Calu3 (cell line): ENCODE measurements around the gene IGSF8. TPM values are rescaled to one million over a fixed set of nuclear protein-coding genes. Genes with fewer than 3 reads are reported as not detected.

Source experiments
- BruUV-seq: library from RNA; stranded (reverse); fragments of 400-500 nt; replicated peaks from 2 replicates; lab custom pipeline; 2021; lab: Mats Ljungman, UMichigan
- CTCF ChIA-PET: fragments of 300-600 bp; sonication (Branson Sonifier 250); formaldehyde crosslinking; loops from one replicate; lab custom pipeline; 2022; ENCODE audit warnings: antibody characterized with exemption; lab: Charles Lee
- DNase-seq: peaks from one replicate; pipeline ENCODE4 v3.0.0; 2022
- H3K27ac Mint-ChIP-seq: one replicate; pipeline ENCODE4 v1.8.0; 2022; ENCODE audit warnings: mixed read lengths; ENCODE audit not compliant: unreplicated experiment
- H3K27me3 Mint-ChIP-seq: one replicate; pipeline ENCODE4 v1.8.0; 2022; ENCODE audit warnings: mixed read lengths; ENCODE audit not compliant: unreplicated experiment
- H3K36me3 Mint-ChIP-seq: one replicate; pipeline ENCODE4 v1.8.0; 2022; ENCODE audit warnings: mild to moderate bottlenecking, moderate library complexity, mixed read lengths; ENCODE audit not compliant: insufficient read depth, unreplicated experiment
- H3K4me1 Mint-ChIP-seq: one replicate; pipeline ENCODE4 v1.8.0; 2022; ENCODE audit warnings: mild to moderate bottlenecking, low read depth, mixed read lengths; ENCODE audit not compliant: unreplicated experiment
- H3K4me3 Mint-ChIP-seq: one replicate; pipeline ENCODE4 v1.8.0; 2022; ENCODE audit warnings: mild to moderate bottlenecking, low read depth, moderate library complexity, mixed read lengths; ENCODE audit not compliant: unreplicated experiment
- H3K9me3 Mint-ChIP-seq: one replicate; pipeline ENCODE4 v1.8.0; 2022; ENCODE audit warnings: low read depth, mixed read lengths; ENCODE audit not compliant: unreplicated experiment
- intact Hi-C: fragments of 100-400 bp; cut with micrococcal nuclease; formaldehyde crosslinking; loops from one replicate; pipeline ENCODE4 v1.10.0; 2022; ENCODE audit not compliant: unreplicated experiment
- total RNA-seq: library from RNA; stranded (reverse); gene quantifications from 2 replicates; pipeline ENCODE4 v1.2.3, GENCODE V29; 2022
- TF ChIP-seq, protein P1 (sequence below): fragments of 200-600 bp; IDR thresholded peaks from one replicate; pipeline ENCODE4 v1.8.0; 2022; ENCODE audit warnings: antibody characterized with exemption; ENCODE audit not compliant: unreplicated experiment

The IGSF8 gene
- total RNA-seq, 1 experiment from 2014 or later = 31.6 TPM

DNA sequence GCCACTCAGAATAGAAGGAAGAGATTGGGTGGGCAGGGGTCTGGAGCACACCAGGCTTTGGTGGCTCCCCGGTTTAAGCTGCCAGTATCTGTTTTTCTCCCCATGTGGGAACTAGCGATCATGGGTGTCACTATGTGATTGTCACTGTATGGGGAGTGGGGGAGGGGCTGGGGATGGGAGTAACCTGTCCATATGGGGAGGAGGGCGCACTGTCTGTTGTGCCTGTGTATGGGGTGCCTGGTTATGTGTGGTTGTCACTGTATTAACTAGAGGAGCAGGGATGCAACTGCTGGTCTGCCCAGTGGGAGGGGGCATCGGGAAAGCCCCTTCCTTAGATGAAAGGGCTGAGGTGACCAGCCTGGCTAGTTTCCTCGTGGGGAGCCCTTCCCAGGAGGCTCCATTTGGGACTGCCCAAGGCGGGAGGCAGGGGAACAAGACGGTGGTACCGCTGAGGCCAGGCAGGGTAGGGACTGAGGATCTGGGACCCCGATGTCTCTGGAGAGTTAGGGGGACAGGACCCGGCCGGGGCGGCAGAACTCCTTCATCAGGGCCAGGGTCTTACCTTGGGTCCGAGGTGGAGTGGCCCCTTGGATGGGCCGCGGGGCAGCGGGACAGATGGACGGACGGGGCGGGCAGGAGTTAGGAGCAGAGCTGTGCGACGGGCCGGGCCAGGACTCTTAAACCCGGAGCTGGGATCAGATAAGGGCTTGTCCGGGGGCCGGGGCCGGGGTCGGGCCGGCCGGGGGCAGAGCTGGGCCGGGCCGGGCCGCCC lies 28.8 kb downstream of the IGSF8 start, which contains the start of gene KCNJ10:
TSS of gene KCNJ10 (minus strand) at position 701 of the 772 bp plus-strand sequence. CDS start 27,628 bp downstream, outside the sequence.
- BruUV-seq = no TSS peak
- H3K9me3 Mint-ChIP-seq = no peaks in the 10 kb centered on the region
- CTCF ChIA-PET = interaction anchor here (1.2 to 2.6 kb wide), 5 partner anchors 9 to 150 kb away, joined by 3 to 8 read pairs (median 6); partner anchors contain the start of gene KCNJ9
- peaks cover 13% of the 10 kb centered on the region for H3K36me3 Mint-ChIP-seq
- H3K4me3 Mint-ChIP-seq = peak within 1 kb of the TSS; percentile 93
- peak within 1 kb of the TSS; percentile 28 for H3K27ac Mint-ChIP-seq
- TF ChIP-seq, protein P1, sequence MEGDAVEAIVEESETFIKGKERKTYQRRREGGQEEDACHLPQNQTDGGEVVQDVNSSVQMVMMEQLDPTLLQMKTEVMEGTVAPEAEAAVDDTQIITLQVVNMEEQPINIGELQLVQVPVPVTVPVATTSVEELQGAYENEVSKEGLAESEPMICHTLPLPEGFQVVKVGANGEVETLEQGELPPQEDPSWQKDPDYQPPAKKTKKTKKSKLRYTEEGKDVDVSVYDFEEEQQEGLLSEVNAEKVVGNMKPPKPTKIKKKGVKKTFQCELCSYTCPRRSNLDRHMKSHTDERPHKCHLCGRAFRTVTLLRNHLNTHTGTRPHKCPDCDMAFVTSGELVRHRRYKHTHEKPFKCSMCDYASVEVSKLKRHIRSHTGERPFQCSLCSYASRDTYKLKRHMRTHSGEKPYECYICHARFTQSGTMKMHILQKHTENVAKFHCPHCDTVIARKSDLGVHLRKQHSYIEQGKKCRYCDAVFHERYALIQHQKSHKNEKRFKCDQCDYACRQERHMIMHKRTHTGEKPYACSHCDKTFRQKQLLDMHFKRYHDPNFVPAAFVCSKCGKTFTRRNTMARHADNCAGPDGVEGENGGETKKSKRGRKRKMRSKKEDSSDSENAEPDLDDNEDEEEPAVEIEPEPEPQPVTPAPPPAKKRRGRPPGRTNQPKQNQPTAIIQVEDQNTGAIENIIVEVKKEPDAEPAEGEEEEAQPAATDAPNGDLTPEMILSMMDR = no peak
- H3K27me3 Mint-ChIP-seq = peaks cover 100% of the 10 kb centered on the region
- DNase-seq = no peak
- intact Hi-C loops = no loop called here
- H3K4me1 Mint-ChIP-seq = peaks cover 10% of the 10 kb centered on the region

DNA sequence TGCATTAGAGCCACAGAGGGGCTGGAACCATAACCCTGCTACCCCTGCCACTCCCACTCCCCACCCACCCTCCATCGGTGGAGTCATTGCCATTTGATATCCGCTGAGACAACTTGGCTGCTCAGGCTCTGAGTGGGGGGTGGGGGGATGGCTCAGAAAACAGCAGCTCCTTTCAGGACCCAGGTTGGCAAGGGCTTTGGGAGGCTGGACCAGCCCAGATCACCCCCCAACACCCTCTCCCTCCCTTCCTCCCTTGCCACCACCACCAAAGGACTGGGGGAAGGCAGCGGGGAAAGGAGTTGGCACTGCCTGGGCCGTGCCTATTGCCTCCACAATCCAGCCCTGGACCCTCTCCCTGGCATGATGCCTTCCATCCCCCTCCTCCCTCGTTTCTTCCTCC lies 30.2 kb downstream of the IGSF8 start:
- TF ChIP-seq, protein P1 = no peak
- H3K27ac Mint-ChIP-seq = no peak overlapping the region
- H3K4me3 Mint-ChIP-seq = no peak overlapping the region
- peaks cover 13% of the 10 kb centered on the region for H3K36me3 Mint-ChIP-seq
- no peaks in the 10 kb centered on the region for H3K9me3 Mint-ChIP-seq
- CTCF ChIA-PET = interaction anchor here (0.6 to 1.2 kb wide), 2 partner anchors 12 to 62 kb away, joined by 3 to 7 read pairs; no protein-coding TSS in a partner anchor
- no TSS peak for BruUV-seq
- peaks cover 10% of the 10 kb centered on the region for H3K4me1 Mint-ChIP-seq
- H3K27me3 Mint-ChIP-seq = peaks cover 86% of the 10 kb centered on the region
- no peak for DNase-seq
- intact Hi-C loops = no loop called here

DNA sequence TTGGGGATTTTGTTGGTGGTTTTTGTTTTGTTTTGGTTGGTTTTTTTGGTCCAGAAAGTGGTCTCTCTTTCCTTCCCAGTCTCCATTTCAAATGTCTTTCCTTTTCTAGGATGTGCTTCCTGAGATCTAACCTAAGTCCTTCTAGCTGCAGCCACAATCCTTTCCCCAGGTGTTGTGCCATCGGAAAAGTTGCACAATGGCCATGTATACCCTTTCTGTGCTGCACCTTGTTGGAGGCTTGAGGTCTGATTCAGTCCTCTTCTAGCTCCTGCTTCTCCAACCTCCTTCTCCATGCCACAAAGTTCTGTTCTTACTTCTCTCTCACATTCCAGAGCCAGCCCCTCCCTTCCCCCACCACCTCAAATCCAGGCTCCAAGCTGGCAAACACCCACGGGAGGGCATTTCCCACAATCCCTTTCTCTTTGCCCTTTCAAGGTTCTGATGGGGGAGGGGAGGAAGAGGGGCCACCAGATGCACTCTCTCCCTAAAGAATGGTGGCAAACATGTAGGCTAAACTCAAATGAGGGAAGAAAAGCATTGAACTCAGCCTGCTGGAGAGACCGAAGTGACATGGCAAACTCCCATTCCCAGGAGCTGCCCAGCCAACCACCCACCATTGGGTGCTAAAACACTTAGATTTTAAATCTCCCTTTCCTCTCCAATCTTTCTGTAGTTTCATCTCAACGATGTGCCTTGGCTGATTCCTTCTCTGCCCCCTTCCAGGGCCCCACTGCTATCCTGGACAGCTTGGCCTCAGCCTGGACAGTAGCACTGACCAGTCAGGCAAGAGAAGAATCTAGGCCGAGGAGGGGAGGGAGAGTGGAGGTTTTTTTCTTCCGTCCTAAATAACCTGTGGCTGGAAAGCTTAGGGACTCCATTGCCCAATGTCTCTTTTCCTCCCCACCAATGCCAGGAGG lies 31.3 kb downstream of the IGSF8 start:
- H3K27me3 Mint-ChIP-seq = peaks cover 74% of the 10 kb centered on the region
- H3K4me1 Mint-ChIP-seq = peaks cover 10% of the 10 kb centered on the region
- intact Hi-C loops = no loop called here
- BruUV-seq = no TSS peak
- H3K9me3 Mint-ChIP-seq = no peaks in the 10 kb centered on the region
- peaks cover 13% of the 10 kb centered on the region for H3K36me3 Mint-ChIP-seq
- H3K4me3 Mint-ChIP-seq = no peak overlapping the region
- H3K27ac Mint-ChIP-seq = no peak overlapping the region
- CTCF ChIA-PET = interaction anchor here (1.1 to 1.2 kb wide), 2 partner anchors 34 to 61 kb away, joined by 3 read pairs; no protein-coding TSS in a partner anchor
- TF ChIP-seq, protein P1 = no peak
- DNase-seq = no peak

DNA sequence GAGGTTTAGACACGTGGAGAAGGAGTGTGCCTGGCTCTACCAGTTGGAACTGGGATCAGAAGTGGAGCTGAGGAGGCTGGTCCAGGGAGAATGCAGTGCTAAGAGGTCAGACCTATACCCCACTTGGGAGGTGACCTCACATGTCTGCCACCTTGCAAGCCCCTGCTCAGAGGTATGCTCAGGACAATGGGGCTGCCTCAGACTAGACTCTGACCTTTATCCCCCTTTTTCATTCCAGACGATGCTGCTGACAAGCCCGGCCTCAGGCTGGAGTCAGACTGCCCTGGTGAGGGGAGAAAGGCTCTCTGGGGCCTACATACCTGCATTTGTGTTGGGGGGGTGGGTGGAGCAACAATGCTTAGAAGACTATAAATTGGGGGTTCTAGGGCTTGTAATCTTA lies 33.7 kb downstream of the IGSF8 start:
- Mint-ChIP-seq H3K4me3 (no peak overlapping the region), H3K27ac (no peak overlapping the region), H3K9me3 (no peaks in the 10 kb centered on the region), H3K36me3 (peaks cover 2% of the 10 kb centered on the region), H3K27me3 (peaks cover 62% of the 10 kb centered on the region), H3K4me1 (no peaks in the 10 kb centered on the region)
- no TSS peak for BruUV-seq
- intact Hi-C loops = no loop called here
- no peak for DNase-seq
- TF ChIP-seq, protein P1 = no peak
- CTCF ChIA-PET = no interaction called here
